Body of pancreas (tissue), 4 donors: Measurements from ENCODE around the gene SLC12A8. TPM values are rescaled to one million over a fixed set of nuclear protein-coding genes. Genes with fewer than 3 reads are reported as not detected.

ENCODE experiments used
- ATAC-seq: fragments of 150-250 bp; one replicate; pipeline ENCODE4 v1.9.1; 2016
- DNase-seq, 4 donors: peaks; one replicate each; pipeline ENCODE4 v3.0.0-alpha.2; 2019
- H3K27ac ChIP-seq, 4 donors: fragments of 200-600 bp; sonication (generic); 1 replicate in 3 of 4; 2 replicates in 1 of 4; pipeline versions ENCODE4 v1.5.1 to v1.6.1; 2016 to 2019; ENCODE audit warnings: mild to moderate bottlenecking in 1 of 4, mixed read lengths in 1 of 4, moderate library complexity in 1 of 4
- H3K27me3 ChIP-seq, 2 donors: fragments of 200-600 bp; sonication (generic); one replicate each; pipeline ENCODE4 v1.6.0; 2016; ENCODE audit warnings: mild to moderate bottlenecking in 1 of 2
- H3K36me3 ChIP-seq, 2 donors: fragments of 200-600 bp; sonication (generic); replicated peaks in 1 of 2; 2 replicates each; pipeline ENCODE4 v1.5.1; 2016; ENCODE audit warnings: low read depth in 2 of 2; ENCODE audit not compliant: insufficient read depth in 1 of 2
- H3K4me1 ChIP-seq: fragments of 200-600 bp; sonication (generic); one replicate; pipeline ENCODE4 v1.6.0; 2016
- H3K4me3 ChIP-seq, 2 donors: fragments of 200-600 bp; sonication (generic); 1 replicate in 1 of 2; 2 replicates in 1 of 2; pipeline ENCODE4 v1.5.1; 2016 to 2019
- H3K9me3 ChIP-seq, 3 donors: fragments of 200-600 bp; sonication (generic); 1 replicate in 2 of 3; 2 replicates in 1 of 3; pipeline ENCODE4 v1.5.1; 2016
- CTCF ChIP-seq, 7 experiments: fragments of 450-650 bp in 4 of 7; fragments of 200-600 bp in 3 of 7; sonication (generic) in 3 of 7; IDR thresholded peaks; one replicate each; pipeline ENCODE4 v1.5.1; 2016 to 2019; ENCODE audit warnings: antibody characterized with exemption in 7 of 7
- POLR2A ChIP-seq, 3 donors: fragments of 450-650 bp; IDR thresholded peaks; one replicate each; pipeline ENCODE4 v1.6.1; 2016; ENCODE audit warnings: antibody characterized with exemption in 3 of 3, mild to moderate bottlenecking in 2 of 3
- WGBS, 2 donors: methylation state at CpG; one replicate each; pipeline ENCODE4 v1.1.5; 2017; 5-methylcytosine and 5-hydroxymethylcytosine counted together
- intact Hi-C: fragments of 100-400 bp; cut with DNase I; formaldehyde crosslinking; loops from one replicate; pipeline ENCODE4 v1.15.1; 2023
- total RNA-seq, 2 donors: library from RNA; depleted of rRNA; stranded (reverse); fragments of >200 nt; gene quantifications; one replicate each; pipeline ENCODE4 v1.1.0, GENCODE V29; 2016

The SLC12A8 gene
- total RNA-seq, 2 donors from 2014 or later, result 10.1 to 30.0 TPM

- ATAC-seq, result no peak
- no peaks in the 10 kb centered on the region for H3K36me3 ChIP-seq
- TF ChIP-seq POLR2A (IDR thresholded peaks at IDR 0.05) (no peak), CTCF (IDR thresholded peaks at IDR 0.05) (no peak)
- DNase-seq, result no peak
- H3K9me3 ChIP-seq, result no peaks in the 10 kb centered on the region
- 87 to 95% methylated on average over 4 of the region's 4 CpGs for WGBS, 2 donors
- no peak overlapping the region for H3K27ac ChIP-seq
- no peaks in the 10 kb centered on the region for H3K27me3 ChIP-seq
- H3K4me1 ChIP-seq, result no peaks in the 10 kb centered on the region
- no peak overlapping the region for H3K4me3 ChIP-seq
- intact Hi-C loops, result no loop called here
Observed at GRCh38 chr3:125257536-125257935, 45.0 kb upstream of the SLC12A8 start.

- Histone ChIP-seq H3K36me3 (no peaks in the 10 kb centered on the region), H3K27me3 (no peaks in the 10 kb centered on the region), H3K9me3 (no peaks in the 10 kb centered on the region), H3K27ac (no peak overlapping the region), H3K4me1 (no peaks in the 10 kb centered on the region), H3K4me3 (no peak overlapping the region)
- ATAC-seq (no peak), DNase-seq (no peak)
- intact Hi-C loops, result no loop called here
- no peak for TF ChIP-seq CTCF (IDR thresholded peaks at IDR 0.05)
Observed at GRCh38 chr3:125256675-125257074, 44.1 kb upstream of the SLC12A8 start.

- no peak for TF ChIP-seq POLR2A (IDR thresholded peaks at IDR 0.05)
- no peak for TF ChIP-seq CTCF (IDR thresholded peaks at IDR 0.05)
- Histone ChIP-seq H3K4me1 (no peaks in the 10 kb centered on the region), H3K36me3 (no peaks in the 10 kb centered on the region), H3K9me3 (no peaks in the 10 kb centered on the region), H3K27me3 (no peaks in the 10 kb centered on the region), H3K27ac (no peak overlapping the region), H3K4me3 (no peak overlapping the region)
- DNase-seq (no peak), ATAC-seq (no peak)
- intact Hi-C loops, result no loop called here
- 91 to 95% methylated on average over 2 of the region's 2 CpGs for WGBS, 2 donors
Observed at GRCh38 chr3:125250973-125251372, 38.4 kb upstream of the SLC12A8 start.

GRCh38 chr3:125246237-125246636 is 33.7 kb upstream of the SLC12A8 start:
- H3K4me1 ChIP-seq, result no peaks in the 10 kb centered on the region
- intact Hi-C loops, result no loop called here
- no peaks in the 10 kb centered on the region for H3K9me3 ChIP-seq
- TF ChIP-seq CTCF (IDR thresholded peaks at IDR 0.05) (no peak), POLR2A (IDR thresholded peaks at IDR 0.05) (no peak)
- no peaks in the 10 kb centered on the region for H3K27me3 ChIP-seq
- ATAC-seq (no peak), DNase-seq (no peak)
- no peak overlapping the region for H3K4me3 ChIP-seq
- H3K27ac ChIP-seq, result no peak overlapping the region
- WGBS, 2 donors, result 82 to 91% methylated on average over 1 of the region's 1 CpG
- H3K36me3 ChIP-seq, result no peaks in the 10 kb centered on the region

- Histone ChIP-seq H3K36me3 (no peaks in the 10 kb centered on the region), H3K4me3 (no peak overlapping the region), H3K9me3 (no peaks in the 10 kb centered on the region), H3K27ac (no peak overlapping the region), H3K4me1 (no peaks in the 10 kb centered on the region), H3K27me3 (no peaks in the 10 kb centered on the region)
- no peak for DNase-seq
- intact Hi-C loops, result no loop called here
- no peak for TF ChIP-seq CTCF (IDR thresholded peaks at IDR 0.05)
- no peak for TF ChIP-seq POLR2A (IDR thresholded peaks at IDR 0.05)
- ATAC-seq, result no peak
Observed at GRCh38 chr3:125245521-125245920, 33.0 kb upstream of the SLC12A8 start.
